GM18951 (cell line): ENCODE results near the gene STAT6.

ENCODE experiments used
- POLR2A ChIP-seq: IDR thresholded peaks from 4 replicates; pipeline ENCODE4 v1.6.1; 2011; ENCODE audit warnings: mild to moderate bottlenecking; ENCODE audit not compliant: insufficient read length, insufficient read depth; ENCODE audit errors: extremely low read depth
- in situ Hi-C: fragments of 300-500 bp; cut with MboI; formaldehyde crosslinking; loops from one replicate; pipeline ENCODE4 v1.12.0; 2022; ENCODE audit warnings: low sequenced_read_pairs, mixed read lengths, inconsistent platforms; ENCODE audit not compliant: unreplicated experiment

Gene STAT6

DNA sequence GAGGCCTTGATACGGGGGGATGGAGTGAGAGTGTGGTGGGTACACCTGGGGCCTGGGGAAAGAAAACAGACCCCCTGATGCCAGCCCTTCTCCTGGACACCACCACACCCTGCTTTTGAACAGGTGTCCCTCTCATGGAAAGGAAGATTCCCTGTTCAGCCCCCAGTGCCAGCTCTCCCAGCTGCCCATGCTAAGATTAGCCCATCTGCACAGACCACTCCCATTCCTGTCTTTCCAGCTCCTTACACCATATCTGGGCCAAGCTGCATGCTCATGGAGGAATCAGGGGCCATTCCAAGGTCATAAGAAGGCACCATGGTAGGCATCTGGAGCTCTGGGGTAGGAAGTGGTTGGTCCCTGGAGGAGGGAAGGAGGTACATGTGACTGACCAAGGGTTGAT is 12.6 kb downstream of the STAT6 start:
- in situ Hi-C loops: no loop called here

DNA sequence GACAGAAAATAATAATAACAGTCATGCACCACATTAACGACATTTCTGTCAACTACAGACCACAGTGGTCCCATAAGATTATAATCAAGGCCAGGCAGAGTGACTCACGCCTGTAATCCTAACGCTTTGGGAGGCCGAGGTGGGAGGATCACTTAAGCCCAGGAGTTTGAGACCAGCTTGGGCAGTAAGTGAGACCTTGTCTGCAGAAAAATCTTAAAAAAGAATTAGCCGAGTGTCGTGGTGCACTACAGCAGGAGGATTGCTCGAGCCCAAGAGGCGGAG is 13.7 kb downstream of the STAT6 start:
- in situ Hi-C loops: no loop called here
- no peak for TF ChIP-seq POLR2A

More for the DNA sequence above, 12.6 kb downstream of the STAT6 start:
- TF ChIP-seq POLR2A: no peak

DNA sequence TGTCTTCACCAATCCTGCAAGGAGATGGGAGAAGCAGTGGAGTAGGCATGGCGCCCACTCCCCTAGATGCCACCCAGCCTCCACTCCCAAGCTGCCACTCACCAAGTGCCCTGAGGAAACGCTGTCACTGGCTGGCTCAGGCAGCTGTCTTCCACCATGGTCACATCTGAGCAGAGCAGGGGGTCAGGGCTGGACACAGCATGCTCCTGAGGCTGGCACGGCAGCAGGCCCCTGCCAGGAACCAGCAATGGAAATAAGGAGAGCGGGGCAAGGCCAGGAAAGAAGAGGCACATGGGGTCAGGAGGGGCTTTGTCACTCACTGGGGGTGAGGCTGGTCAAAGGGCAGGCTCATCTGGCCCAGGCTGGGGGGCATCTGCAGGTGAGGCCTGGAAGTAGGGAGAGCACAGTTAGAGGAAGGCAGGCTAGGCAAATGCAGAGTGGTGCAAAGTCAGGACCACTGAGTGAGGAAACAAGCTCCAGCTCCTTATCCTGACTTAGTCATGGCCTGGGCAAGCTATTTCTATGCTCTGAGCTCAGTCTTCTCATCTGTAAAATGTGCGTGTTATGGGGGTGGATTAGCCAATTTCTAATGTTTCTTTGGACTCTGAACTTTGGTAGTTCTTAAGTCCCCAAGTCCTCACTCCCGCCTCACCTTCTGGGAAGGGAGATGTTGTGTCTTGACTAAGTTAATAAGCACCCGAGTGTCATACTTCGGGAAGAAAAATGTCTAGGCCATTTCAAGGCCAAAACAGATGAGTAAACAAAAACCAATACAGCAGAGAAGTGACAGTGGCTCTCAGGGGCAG is 14.2 kb downstream of the STAT6 start:
- in situ Hi-C loops: no loop called here

DNA sequence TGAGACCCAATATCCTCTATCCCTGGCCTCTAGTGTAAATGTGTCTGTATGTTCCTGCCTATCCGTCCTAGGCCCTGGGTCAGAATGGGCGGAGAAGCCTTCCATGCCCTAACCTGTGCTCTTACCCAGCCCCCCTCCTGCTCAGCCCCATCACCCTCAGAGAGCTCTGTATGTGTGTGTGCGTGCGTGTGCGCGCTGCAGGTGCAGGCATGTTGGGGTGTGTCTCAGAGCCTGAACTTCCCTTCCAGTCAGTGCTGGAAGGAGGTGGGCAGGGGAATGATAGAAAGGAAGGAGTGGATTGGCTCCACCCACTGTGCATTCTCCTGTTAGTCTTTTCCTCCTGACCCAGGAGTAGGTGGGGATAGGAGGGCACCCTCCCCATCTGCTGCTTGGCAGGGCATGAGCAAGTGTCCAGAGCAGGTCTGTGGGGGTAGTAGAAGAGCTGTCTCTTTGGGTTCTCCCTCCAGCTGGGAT is 15.0 kb downstream of the STAT6 start:
- no peak for TF ChIP-seq POLR2A
- in situ Hi-C loops: no loop called here

More for the DNA sequence above, 14.2 kb downstream of the STAT6 start:
- no peak for TF ChIP-seq POLR2A

DNA sequence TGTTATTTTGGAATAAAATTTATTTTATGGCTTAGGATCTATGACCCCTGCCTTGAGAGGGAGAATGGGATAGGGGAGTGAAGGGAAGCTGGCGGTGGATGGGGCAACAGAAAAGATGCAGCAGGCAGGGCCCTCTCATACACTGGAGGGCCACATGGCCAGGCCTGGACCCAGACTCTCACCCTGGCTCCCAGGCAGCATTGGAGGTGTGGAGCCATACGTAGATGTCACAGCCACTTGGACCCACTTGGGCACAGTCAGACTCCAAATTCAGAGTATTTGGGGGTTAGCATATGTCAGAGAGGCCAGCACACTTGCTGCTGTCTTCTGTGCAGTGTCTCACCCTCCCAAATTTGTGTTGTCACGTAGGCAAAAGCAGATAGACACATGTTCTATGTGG is 15.7 kb downstream of the STAT6 start:
- in situ Hi-C loops: no loop called here
- no peak for TF ChIP-seq POLR2A

DNA sequence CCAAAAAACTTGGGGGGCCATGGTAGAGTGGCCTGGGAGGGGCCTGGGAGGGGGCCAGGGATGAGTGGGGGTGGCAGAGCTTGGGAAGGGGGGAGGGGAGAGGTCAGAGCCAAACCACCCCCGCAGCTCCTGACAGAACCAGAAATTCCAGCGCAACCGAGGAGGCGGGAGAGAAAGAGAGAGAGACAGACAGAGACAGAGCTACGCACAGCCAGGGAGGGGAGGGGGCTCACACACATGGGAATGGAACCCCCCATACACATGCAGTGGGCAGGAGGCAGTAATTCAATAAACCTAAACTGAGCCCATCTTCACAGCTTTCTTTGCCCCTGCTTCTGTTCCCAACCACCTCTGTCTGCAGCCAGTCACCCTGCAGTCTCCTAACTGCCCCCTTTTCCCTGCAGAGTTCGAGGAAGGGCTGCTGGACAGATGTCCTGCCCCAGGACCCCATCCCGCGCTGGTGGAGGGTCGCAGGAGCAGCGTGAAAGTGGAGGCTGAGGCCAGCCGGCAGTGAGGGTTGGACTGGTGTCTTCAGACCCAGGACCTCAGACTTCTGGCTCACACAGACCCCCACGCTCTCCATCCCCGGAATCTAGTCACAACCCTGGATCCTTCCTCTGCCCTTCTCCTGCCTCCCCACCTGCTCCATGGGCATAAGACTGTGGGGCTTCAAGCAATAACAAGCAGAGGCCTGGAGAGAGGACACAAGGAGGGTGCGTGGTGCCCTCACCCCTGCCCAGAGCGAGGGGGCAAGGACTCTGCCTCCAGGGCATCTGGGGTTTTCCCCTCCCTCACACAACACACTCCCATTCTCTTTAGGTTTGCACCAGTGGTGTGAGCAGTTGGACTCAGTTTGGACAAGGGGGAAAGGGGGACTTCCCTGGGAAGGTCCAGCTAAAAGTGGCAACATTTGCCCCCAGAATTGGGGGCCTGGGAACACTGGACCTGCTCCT is 16.7 kb downstream of the STAT6 start:
- in situ Hi-C loops: no loop called here
- TF ChIP-seq POLR2A: peak; percentile 41

DNA sequence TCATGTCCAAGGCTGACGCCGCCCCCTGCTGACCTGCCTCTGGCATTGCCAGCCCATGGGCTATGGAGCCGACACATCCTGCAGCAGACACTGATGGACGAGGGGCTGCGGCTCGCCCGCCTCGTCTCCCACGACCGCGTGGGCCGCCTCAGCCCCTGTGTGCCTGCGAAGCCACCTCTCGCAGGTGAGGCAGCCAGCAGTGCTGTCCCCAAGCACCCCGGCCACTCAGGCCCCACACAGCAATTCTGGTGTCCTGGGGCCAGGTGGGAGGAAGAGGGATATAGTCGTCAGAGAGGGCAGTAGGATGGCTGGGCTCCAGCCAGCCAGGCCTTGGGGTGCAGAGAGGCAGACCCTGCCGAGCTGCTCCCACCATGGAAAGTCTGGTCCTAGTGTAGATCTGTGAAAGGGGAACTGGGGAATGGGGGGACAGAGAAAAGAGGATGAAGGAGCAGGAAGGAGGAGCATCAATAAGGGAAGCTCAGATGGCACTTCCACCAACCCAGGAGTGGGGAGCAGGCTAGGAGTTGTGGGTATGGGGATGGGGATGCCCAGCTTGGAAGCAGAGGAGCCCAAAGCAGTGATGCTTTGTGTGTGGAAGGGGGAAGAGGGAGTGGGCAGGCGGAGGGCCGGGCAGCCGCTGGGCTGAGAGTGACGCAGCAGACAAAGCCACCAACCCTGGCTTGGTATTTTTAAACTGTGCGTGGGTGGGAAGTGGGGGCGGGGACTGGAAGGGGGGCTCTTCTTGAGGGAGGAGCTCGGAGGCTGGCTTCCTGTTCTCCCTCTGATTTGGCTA is 17.6 kb downstream of the STAT6 start:
- in situ Hi-C loops: no loop called here
- peak; percentile 39 for TF ChIP-seq POLR2A

DNA sequence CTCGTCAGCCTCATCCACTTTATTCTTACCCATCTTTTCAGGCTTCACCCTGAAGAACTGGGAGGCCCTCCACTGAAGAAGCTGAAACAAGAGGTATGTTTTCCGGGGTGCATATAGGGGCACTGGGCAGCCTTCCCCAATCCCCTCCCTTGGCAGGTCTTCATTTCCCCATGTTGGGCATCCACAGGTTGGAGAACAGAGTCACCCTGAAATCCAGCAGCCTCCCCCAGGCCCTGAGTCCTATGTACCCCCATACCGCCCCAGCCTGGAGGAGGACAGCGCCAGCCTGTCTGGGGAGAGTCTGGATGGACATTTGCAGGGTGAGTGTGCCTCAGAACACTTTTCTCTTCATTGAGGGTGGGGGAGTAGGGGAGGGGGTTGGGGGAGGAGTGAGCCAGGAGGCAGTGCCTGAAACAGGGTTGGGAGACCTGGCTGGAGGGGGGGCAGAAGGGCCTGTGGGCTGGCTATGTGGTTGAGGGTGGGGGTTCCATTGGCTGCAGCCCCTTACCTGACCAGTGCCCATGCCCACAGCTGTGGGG is 18.2 kb downstream of the STAT6 start:
- TF ChIP-seq POLR2A: no peak
- in situ Hi-C loops: no loop called here

DNA sequence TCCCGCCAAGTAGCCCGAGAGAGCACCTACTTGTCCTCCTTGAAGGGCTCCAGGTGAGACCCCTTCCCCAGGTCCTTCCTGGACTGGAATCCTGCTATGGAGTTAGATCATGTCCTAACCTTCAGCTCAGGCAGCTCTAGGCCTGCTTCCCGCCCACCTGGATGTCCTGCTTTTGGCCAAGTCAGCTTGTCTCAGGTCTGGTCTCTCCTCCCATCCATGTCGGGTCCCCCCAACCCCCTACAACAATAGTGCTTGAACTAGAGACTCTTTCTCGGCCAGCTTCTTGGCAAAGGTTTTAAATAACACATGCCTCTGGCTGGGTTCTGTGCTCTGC is 18.7 kb downstream of the STAT6 start:
- in situ Hi-C loops: no loop called here
- TF ChIP-seq POLR2A: no peak

DNA sequence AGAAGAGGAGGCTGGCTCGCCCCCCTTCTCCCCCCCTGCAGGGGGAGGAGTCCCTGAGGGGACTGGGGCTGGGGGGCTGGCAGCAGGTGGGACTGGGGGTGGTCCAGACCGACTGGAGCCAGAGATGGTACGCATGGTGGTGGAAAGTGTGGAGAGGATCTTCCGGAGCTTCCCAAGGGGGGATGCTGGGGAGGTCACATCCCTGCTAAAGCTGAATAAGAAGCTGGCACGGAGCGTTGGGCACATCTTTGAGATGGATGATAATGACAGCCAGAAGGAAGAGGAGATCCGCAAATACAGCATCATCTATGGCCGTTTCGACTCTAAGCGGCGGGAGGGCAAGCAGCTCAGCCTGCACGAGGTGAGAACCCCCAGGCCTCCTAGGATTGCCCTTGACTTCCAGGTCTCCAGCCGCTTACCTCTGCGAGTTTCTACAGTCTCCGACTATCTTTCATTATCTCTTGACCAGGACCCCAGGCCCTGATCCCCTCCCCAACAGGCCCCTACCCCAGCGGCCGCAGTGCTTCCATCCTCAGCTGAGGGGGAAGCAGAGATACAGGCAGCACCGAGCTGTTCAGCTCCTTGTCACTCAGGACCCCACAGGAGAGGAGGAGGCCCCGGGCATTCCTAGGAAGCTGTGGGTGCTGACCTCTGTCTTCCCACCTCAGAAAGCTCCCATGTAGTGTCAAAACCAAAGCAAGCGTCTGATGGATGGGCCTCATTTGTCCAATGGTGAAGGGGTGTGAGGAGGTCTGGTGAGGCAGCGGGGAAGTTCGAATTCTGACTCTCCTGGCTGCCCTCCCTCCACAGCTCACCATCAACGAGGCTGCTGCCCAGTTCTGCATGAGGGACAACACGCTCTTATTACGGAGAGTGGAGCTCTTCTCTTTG is 19.3 kb downstream of the STAT6 start:
- no peak for TF ChIP-seq POLR2A
- in situ Hi-C loops: no loop called here

DNA sequence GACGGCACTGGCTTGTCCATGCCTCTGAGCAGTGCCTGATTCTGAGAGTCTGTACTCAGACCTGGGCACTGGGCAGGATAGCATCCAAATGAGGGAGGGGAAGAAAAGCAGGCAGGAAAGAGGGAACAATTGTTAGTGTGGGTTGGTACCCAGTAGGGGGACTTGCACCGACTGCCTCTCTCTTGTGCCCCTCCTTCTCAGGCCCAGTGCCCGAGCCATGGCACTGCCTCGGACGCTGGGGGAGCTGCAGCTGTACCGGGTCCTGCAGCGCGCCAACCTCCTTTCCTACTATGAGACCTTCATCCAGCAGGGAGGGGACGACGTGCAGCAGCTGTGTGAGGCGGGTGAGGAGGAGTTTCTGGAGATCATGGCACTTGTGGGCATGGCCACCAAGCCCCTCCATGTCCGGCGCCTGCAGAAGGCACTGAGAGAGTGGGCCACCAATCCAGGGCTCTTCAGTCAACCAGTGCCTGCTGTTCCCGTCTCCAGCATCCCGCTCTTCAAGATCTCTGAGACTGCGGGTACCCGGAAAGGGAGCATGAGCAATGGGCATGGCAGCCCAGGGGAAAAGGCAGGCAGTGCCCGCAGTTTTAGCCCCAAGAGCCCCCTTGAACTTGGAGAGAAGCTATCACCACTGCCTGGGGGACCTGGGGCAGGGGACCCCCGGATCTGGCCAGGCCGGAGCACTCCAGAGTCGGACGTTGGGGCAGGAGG is 20.1 kb downstream of the STAT6 start:
- no peak for TF ChIP-seq POLR2A
- in situ Hi-C loops: no loop called here

DNA sequence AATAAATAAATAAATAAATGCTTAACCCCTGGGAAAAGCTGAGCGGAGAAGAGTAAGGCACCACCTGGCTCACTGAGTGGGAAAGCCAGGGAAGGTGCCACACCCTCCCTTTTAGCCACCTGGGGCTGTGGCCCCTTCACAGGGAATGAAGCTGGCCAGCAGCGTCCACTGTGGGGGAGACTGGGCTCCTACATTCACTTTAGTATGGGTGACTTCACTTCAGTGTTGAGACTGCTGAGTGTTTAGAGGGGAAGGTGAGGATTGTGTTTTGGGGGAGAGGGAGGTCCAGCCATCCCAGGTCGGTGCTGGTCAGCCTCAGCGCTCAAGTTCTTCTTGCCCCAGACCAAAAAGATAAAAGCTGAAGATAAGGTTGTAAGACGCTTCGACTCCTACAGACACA is 20.7 kb downstream of the STAT6 start:
- in situ Hi-C loops: no loop called here

More for the DNA sequence above, 20.7 kb downstream of the STAT6 start:
- TF ChIP-seq POLR2A: no peak
